Endodermal cell (in vitro differentiated cells): ENCODE measurements around the gene GRIA3. TPM values are rescaled to one million over a fixed set of nuclear protein-coding genes. Genes with fewer than 3 reads are reported as not detected.

ENCODE experiments used
- DNase-seq: peaks from one replicate; pipeline ENCODE4 v3.0.0-alpha.2; 2017
- H3K27ac ChIP-seq: 2 replicates; pipeline ENCODE4 v1.5.1; 2013; ENCODE audit warnings: mild to moderate bottlenecking, low read depth, low read length, moderate library complexity
- H3K27me3 ChIP-seq: 2 replicates; pipeline ENCODE4 v1.6.1; 2013; ENCODE audit warnings: mild to moderate bottlenecking, low read length, moderate library complexity; ENCODE audit not compliant: insufficient read depth, control insufficient read depth, poor library complexity, severe bottlenecking
- H3K36me3 ChIP-seq: 2 replicates; pipeline ENCODE4 v1.7.0; 2013; ENCODE audit warnings: mild to moderate bottlenecking, low read length, moderate library complexity; ENCODE audit not compliant: control insufficient read depth, insufficient read depth
- H3K4me1 ChIP-seq: one replicate; pipeline ENCODE4 v1.7.0; 2013; ENCODE audit warnings: low read length; ENCODE audit not compliant: control insufficient read depth, insufficient read depth
- H3K4me3 ChIP-seq: 2 replicates; pipeline ENCODE4 v1.5.1; 2013; ENCODE audit warnings: mild to moderate bottlenecking, low read length, moderate library complexity
- H3K9ac ChIP-seq: 2 replicates; pipeline ENCODE4 v1.6.1; 2013; ENCODE audit warnings: mild to moderate bottlenecking, low read length, moderate library complexity; ENCODE audit not compliant: poor library complexity, severe bottlenecking; ENCODE audit errors: extremely low read depth
- H3K9me3 ChIP-seq: 2 replicates; pipeline ENCODE4 v1.6.1; 2013; ENCODE audit warnings: mild to moderate bottlenecking, low read length, moderate library complexity; ENCODE audit not compliant: control insufficient read depth
- H3K27ac Mint-ChIP-seq: 2 replicates; pipeline ENCODE4 v1.8.0; 2020; ENCODE audit warnings: mixed read lengths
- H3K27me3 Mint-ChIP-seq: 2 replicates; pipeline ENCODE4 v1.8.0; 2021; ENCODE audit warnings: mild to moderate bottlenecking, mixed read lengths; ENCODE audit not compliant: insufficient read depth
- H3K36me3 Mint-ChIP-seq: 2 replicates; pipeline ENCODE4 v1.8.0; 2020; ENCODE audit warnings: low read depth, mixed read lengths
- H3K4me1 Mint-ChIP-seq: 2 replicates; pipeline ENCODE4 v1.8.0; 2020; ENCODE audit warnings: mixed read lengths
- H3K4me3 Mint-ChIP-seq: 2 replicates; pipeline ENCODE4 v1.8.0; 2020; ENCODE audit warnings: mild to moderate bottlenecking, moderate library complexity, mixed read lengths
- H3K9me3 Mint-ChIP-seq: 2 replicates; pipeline ENCODE4 v1.8.0; 2020; ENCODE audit warnings: mild to moderate bottlenecking, mixed read lengths
- CTCF ChIP-seq: fragments of 200-600 bp; sonication (generic); conservative IDR thresholded peaks from 2 replicates; pipeline ENCODE4 v1.5.0; 2021; ENCODE audit warnings: antibody characterized with exemption, mild to moderate bottlenecking
- WGBS, 2 experiments: methylation state at CpG; one replicate each; pipeline versions ENCODE4 v1.1.5 to v1.1.7; 2013; ENCODE audit warnings: missing lambda C conversion rate in 2 of 2, mixed read lengths in 1 of 2; ENCODE audit not compliant: insufficient coverage in 1 of 2, insufficient read length in 1 of 2; 5-methylcytosine and 5-hydroxymethylcytosine counted together
- total RNA-seq, 2 donors: library from RNA; stranded (reverse); fragmentation: NEBNext Ultra II Directional in 1 of 2; extraction: Animal tissue kit (Norgen Biotek cat#: 25700) in 1 of 2; gene quantifications; 2 replicates in 1 of 2; 3 replicates in 1 of 2; pipeline ENCODE4 v1.2.1, GENCODE V29; 2021

Gene GRIA3
- total RNA-seq, 2 donors from 2014 or later = 5.7 to 12.2 TPM

- Histone ChIP-seq H3K27me3 (no peaks in the 10 kb centered on the region), H3K9ac (no peak overlapping the region), H3K27ac (no peak overlapping the region), H3K4me3 (no peak overlapping the region), H3K4me1 (no peaks in the 10 kb centered on the region), H3K9me3 (no peaks in the 10 kb centered on the region), H3K36me3 (no peaks in the 10 kb centered on the region)
- H3K27me3 Mint-ChIP-seq = peaks cover 3% of the 10 kb centered on the region
- no peak overlapping the region for H3K4me3 Mint-ChIP-seq
- no peak overlapping the region for H3K27ac Mint-ChIP-seq
- H3K9me3 Mint-ChIP-seq = peaks cover 8% of the 10 kb centered on the region
- no peak for DNase-seq
- no peak for TF ChIP-seq CTCF
- peaks cover 21% of the 10 kb centered on the region for H3K4me1 Mint-ChIP-seq
- WGBS, 2 experiments = 93% methylated on average over 3 of the region's 4 CpGs; no CpG with 5 or more reads in 1 of the 2 experiments
- H3K36me3 Mint-ChIP-seq = no peaks in the 10 kb centered on the region
These were observed 155.3 kb downstream of the GRIA3 start for GRCh38 chrX:123339221-123339905.

- Histone ChIP-seq H3K27ac (no peak overlapping the region), H3K9me3 (no peaks in the 10 kb centered on the region), H3K4me1 (no peaks in the 10 kb centered on the region), H3K9ac (no peak overlapping the region), H3K36me3 (no peaks in the 10 kb centered on the region), H3K27me3 (no peaks in the 10 kb centered on the region), H3K4me3 (no peak overlapping the region)
- no peaks in the 10 kb centered on the region for H3K36me3 Mint-ChIP-seq
- H3K9me3 Mint-ChIP-seq = peaks cover 14% of the 10 kb centered on the region
- WGBS, 2 experiments = 44% methylated on average over 3 of the region's 3 CpGs; no CpG with 5 or more reads in 1 of the 2 experiments
- H3K4me3 Mint-ChIP-seq = no peak overlapping the region
- DNase-seq = no peak
- no peak overlapping the region for H3K27ac Mint-ChIP-seq
- peaks cover 21% of the 10 kb centered on the region for H3K4me1 Mint-ChIP-seq
- H3K27me3 Mint-ChIP-seq = peaks cover 7% of the 10 kb centered on the region
- TF ChIP-seq CTCF = no peak
These were observed 156.6 kb downstream of the GRIA3 start for GRCh38 chrX:123340696-123341095.

GRCh38 chrX:123348468-123348867 is 164.4 kb downstream of the GRIA3 start:
- H3K4me3 ChIP-seq = no peak overlapping the region
- DNase-seq = no peak
- H3K9ac ChIP-seq = no peak overlapping the region
- Mint-ChIP-seq H3K27ac (no peak overlapping the region), H3K4me3 (no peak overlapping the region), H3K27me3 (peaks cover 7% of the 10 kb centered on the region), H3K4me1 (no peaks in the 10 kb centered on the region), H3K36me3 (no peaks in the 10 kb centered on the region), H3K9me3 (peaks cover 24% of the 10 kb centered on the region)
- no CpG with 5 or more reads among the region's 1 CpG for WGBS, 2 experiments
- H3K27ac ChIP-seq = no peak overlapping the region
- H3K4me1 ChIP-seq = no peaks in the 10 kb centered on the region
- TF ChIP-seq CTCF = no peak
- H3K36me3 ChIP-seq = no peaks in the 10 kb centered on the region
- no peaks in the 10 kb centered on the region for H3K27me3 ChIP-seq
- H3K9me3 ChIP-seq = no peaks in the 10 kb centered on the region
